Measurements from ENCODE around the gene DYNLRB1. TPM values are rescaled to one million over a fixed set of nuclear protein-coding genes. Genes with fewer than 3 reads are reported as not detected.

The DYNLRB1 gene
- total and polyA plus RNA-seq, 9 of the 15 experiments (the other 6 are each of a cell fraction or from before 2014, with no cell fraction given), result 48.7 to 358 (median 121) TPM

GRCh38 chr20:34479627-34480026 is 36.6 kb upstream of the DYNLRB1 start:
- no peaks in the 10 kb centered on the region for H3K27me3 ChIP-seq (ENCODE audit: control insufficient read depth in 2 of 2, insufficient read depth in 2 of 2, low read length in 2 of 2)
- H3K4me1 ChIP-seq (replicated peaks in 1 of 2; ENCODE audit: control insufficient read depth in 2 of 2, insufficient read depth in 2 of 2, low read length in 2 of 2), result no peaks in the 10 kb centered on the region
- no peaks in the 10 kb centered on the region for H3K79me2 ChIP-seq (ENCODE audit: control insufficient read depth, insufficient read depth, low read length)
- H3K36me3 ChIP-seq (ENCODE audit: control insufficient read depth, insufficient read depth, low read length), result peaks cover 73% of the 10 kb centered on the region
- in situ Hi-C loops (cut with MboI), result no loop called here
- no peak overlapping the region for H3K9ac ChIP-seq (ENCODE audit: insufficient read depth in 1 of 2, low read depth in 2 of 2, low read length in 2 of 2)
- ChIA-PET POLR2A (no interaction called here), CTCF (ENCODE audit: low intra/inter-chr PET ratio) (no interaction called here)
- H3K27ac ChIP-seq (ENCODE audit: extremely low read depth, low read depth, low read length), result no peak overlapping the region
- no peak overlapping the region for H2AFZ ChIP-seq (ENCODE audit: low read depth, low read length)
- H3K4me3 ChIP-seq, result no peak overlapping the region
- no peak for ATAC-seq
- H3K4me2 ChIP-seq (ENCODE audit: insufficient read depth, low read length), result no peak overlapping the region
- FAIRE-seq, result no peak
- no peaks in the 10 kb centered on the region for H3K9me1 ChIP-seq (ENCODE audit: control insufficient read depth, insufficient read depth, low read length)
- H3K9me3 ChIP-seq (replicated peaks; ENCODE audit: control insufficient read depth, insufficient read depth, low read depth, low read length), result peaks cover 5% of the 10 kb centered on the region
- no peak for DNase-seq (ENCODE audit: extremely low read depth in 1 of 4, low spot score in 3 of 4)
- H4K20me1 ChIP-seq (replicated peaks; ENCODE audit: control insufficient read depth, insufficient read depth, low read length), result no peaks in the 10 kb centered on the region
- WGBS (ENCODE audit: insufficient coverage, low coverage, missing lambda C conversion rate), result 93% methylated on average over 4 of the region's 4 CpGs
- no TSS peak for BruUV-seq (replicated peaks)
- intact Hi-C loops (cut with micrococcal nuclease), result no loop called here
- TF ChIP-seq SRSF3 (IDR thresholded peaks at IDR 0.05; ENCODE audit: insufficient read depth, low read length), result no peak
- TF ChIP-seq MBD1 (CRISPR knock-in tag; IDR thresholded peaks at IDR 0.05), result no peak
- TF ChIP-seq, protein P1, sequence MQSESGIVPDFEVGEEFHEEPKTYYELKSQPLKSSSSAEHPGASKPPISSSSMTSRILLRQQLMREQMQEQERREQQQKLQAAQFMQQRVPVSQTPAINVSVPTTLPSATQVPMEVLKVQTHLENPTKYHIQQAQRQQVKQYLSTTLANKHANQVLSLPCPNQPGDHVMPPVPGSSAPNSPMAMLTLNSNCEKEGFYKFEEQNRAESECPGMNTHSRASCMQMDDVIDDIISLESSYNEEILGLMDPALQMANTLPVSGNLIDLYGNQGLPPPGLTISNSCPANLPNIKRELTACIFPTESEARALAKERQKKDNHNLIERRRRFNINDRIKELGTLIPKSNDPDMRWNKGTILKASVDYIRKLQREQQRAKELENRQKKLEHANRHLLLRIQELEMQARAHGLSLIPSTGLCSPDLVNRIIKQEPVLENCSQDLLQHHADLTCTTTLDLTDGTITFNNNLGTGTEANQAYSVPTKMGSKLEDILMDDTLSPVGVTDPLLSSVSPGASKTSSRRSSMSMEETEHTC (IDR thresholded peaks at IDR 0.05), result no peak
- TF ChIP-seq ATF1 (CRISPR knock-in tag; IDR thresholded peaks at IDR 0.05), result no peak
- no peak for TF ChIP-seq ATF1 (tag; IDR thresholded peaks at IDR 0.05)
- TF ChIP-seq, protein P2, sequence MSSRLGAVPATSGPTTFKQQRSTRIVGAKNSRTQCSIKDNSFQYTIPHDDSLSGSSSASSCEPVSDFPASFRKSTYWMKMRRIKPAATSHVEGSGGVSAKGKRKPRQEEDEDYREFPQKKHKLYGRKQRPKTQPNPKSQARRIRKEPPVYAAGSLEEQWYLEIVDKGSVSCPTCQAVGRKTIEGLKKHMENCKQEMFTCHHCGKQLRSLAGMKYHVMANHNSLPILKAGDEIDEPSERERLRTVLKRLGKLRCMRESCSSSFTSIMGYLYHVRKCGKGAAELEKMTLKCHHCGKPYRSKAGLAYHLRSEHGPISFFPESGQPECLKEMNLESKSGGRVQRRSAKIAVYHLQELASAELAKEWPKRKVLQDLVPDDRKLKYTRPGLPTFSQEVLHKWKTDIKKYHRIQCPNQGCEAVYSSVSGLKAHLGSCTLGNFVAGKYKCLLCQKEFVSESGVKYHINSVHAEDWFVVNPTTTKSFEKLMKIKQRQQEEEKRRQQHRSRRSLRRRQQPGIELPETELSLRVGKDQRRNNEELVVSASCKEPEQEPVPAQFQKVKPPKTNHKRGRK (tag; IDR thresholded peaks at IDR 0.05), result no peak
- TF ChIP-seq, protein P3, sequence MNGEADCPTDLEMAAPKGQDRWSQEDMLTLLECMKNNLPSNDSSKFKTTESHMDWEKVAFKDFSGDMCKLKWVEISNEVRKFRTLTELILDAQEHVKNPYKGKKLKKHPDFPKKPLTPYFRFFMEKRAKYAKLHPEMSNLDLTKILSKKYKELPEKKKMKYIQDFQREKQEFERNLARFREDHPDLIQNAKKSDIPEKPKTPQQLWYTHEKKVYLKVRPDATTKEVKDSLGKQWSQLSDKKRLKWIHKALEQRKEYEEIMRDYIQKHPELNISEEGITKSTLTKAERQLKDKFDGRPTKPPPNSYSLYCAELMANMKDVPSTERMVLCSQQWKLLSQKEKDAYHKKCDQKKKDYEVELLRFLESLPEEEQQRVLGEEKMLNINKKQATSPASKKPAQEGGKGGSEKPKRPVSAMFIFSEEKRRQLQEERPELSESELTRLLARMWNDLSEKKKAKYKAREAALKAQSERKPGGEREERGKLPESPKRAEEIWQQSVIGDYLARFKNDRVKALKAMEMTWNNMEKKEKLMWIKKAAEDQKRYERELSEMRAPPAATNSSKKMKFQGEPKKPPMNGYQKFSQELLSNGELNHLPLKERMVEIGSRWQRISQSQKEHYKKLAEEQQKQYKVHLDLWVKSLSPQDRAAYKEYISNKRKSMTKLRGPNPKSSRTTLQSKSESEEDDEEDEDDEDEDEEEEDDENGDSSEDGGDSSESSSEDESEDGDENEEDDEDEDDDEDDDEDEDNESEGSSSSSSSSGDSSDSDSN (IDR thresholded peaks at IDR 0.05; ENCODE audit: borderline replicate concordance in 1 of 2, low read depth in 2 of 2, low read length in 2 of 2), result no peak
- TF ChIP-seq MAFK (IDR thresholded peaks at IDR 0.05; ENCODE audit: low read length), result no peak
- no peak for TF ChIP-seq PHF20 (IDR thresholded peaks at IDR 0.05; ENCODE audit: partially characterized antibody)
- no peak for TF ChIP-seq TSC22D4 (tag; IDR thresholded peaks at IDR 0.05)
- TF ChIP-seq, protein P4, sequence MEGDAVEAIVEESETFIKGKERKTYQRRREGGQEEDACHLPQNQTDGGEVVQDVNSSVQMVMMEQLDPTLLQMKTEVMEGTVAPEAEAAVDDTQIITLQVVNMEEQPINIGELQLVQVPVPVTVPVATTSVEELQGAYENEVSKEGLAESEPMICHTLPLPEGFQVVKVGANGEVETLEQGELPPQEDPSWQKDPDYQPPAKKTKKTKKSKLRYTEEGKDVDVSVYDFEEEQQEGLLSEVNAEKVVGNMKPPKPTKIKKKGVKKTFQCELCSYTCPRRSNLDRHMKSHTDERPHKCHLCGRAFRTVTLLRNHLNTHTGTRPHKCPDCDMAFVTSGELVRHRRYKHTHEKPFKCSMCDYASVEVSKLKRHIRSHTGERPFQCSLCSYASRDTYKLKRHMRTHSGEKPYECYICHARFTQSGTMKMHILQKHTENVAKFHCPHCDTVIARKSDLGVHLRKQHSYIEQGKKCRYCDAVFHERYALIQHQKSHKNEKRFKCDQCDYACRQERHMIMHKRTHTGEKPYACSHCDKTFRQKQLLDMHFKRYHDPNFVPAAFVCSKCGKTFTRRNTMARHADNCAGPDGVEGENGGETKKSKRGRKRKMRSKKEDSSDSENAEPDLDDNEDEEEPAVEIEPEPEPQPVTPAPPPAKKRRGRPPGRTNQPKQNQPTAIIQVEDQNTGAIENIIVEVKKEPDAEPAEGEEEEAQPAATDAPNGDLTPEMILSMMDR (IDR thresholded peaks at IDR 0.05 in 2 of 3, conservative IDR thresholded peaks at IDR 0.05 in 1 of 3; ENCODE audit: insufficient read depth in 2 of 3, low read depth in 1 of 3, low read length in 3 of 3), result no peak
- TF ChIP-seq, protein P5, sequence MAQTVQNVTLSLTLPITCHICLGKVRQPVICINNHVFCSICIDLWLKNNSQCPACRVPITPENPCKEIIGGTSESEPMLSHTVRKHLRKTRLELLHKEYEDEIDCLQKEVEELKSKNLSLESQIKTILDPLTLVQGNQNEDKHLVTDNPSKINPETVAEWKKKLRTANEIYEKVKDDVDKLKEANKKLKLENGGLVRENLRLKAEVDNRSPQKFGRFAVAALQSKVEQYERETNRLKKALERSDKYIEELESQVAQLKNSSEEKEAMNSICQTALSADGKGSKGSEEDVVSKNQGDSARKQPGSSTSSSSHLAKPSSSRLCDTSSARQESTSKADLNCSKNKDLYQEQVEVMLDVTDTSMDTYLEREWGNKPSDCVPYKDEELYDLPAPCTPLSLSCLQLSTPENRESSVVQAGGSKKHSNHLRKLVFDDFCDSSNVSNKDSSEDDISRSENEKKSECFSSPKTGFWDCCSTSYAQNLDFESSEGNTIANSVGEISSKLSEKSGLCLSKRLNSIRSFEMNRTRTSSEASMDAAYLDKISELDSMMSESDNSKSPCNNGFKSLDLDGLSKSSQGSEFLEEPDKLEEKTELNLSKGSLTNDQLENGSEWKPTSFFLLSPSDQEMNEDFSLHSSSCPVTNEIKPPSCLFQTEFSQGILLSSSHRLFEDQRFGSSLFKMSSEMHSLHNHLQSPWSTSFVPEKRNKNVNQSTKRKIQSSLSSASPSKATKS (CRISPR knock-in tag; IDR thresholded peaks at IDR 0.05), result no peak

Data from K562 (cell line).